ENCODE measurements around the gene SIRT3. TPM values are rescaled to one million over a fixed set of nuclear protein-coding genes. Genes with fewer than 3 reads are reported as not detected.
"Not testable (repeated sequence)": the region's sequence is repeated elsewhere in the genome, so short reads cannot be mapped to it uniquely, and the experiment has no call there.

The SIRT3 gene
- total RNA-seq, 1 donor from 2014 or later, result 11.4 TPM

DNA sequence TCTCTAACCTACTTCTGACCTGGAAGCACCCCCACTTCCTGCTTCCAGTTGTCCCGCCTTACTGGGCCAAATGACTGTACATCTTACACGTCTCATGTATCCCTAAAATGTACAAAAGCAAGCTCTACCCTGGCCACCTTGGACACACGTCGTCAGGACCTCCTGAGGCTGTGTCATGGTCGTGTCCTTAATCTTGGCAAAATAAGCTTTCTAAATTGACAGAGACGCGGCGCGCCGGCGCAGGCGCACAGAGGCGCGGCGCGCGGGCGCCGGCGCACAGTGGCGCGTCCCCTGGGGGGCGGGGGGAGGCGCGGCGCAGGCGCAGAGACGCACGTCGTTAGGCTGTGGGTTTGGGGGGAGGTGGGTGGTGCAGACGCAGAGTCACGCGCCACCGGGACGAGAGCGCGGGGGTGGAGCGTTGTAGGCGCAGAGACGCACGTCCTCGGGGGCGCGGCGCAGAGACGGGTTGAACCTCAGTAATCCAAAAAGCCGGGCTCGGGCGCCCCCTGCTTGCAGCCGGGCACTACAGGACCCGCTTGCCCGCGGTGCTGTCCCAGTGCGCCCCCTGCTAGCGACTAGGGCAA lies 46.9 kb downstream of the SIRT3 start:
- not testable (repeated sequence) for DNase-seq (ENCODE audit: low read depth); H3K36me3 ChIP-seq (ENCODE audit: control insufficient read depth, insufficient read depth, low read length); H3K27me3 ChIP-seq (ENCODE audit: control insufficient read depth, insufficient read depth, low read length); H3K4me3 ChIP-seq (ENCODE audit: low read depth, low read length)
- TF ChIP-seq CTCF (IDR thresholded peaks at IDR 0.05; ENCODE audit: insufficient read depth, low read length, poor library complexity, severe bottlenecking), result peak; percentile 8

DNA sequence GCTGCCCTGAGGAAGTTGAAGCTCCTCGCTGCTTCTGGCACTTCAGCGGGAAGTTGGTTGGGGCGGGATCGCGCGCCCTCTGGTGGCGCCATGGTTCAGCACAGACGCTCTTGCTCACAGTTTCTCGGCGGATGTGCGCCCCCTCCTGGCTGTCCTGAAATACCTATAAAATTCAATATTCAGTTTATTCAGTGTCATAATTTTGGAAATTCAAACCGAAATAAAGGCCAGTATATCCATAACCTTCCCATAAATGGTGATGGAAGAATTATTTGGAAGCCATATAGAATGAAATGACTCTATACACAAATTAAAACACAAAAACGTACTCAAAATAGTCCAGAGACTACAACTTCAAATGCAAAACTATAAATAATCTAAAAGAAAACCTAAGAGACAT lies 55.9 kb downstream of the SIRT3 start:
- H3K27me3 ChIP-seq (ENCODE audit: control insufficient read depth, insufficient read depth, low read length); H3K4me3 ChIP-seq (ENCODE audit: low read depth, low read length); DNase-seq (ENCODE audit: low read depth); H3K36me3 ChIP-seq (ENCODE audit: control insufficient read depth, insufficient read depth, low read length): not testable (repeated sequence)

Other genes with a start within 250 kb of the SIRT3 start
- not detected in 2 replicates for gene SCGB1C1, start 43.3 kb downstream of the SIRT3 start, total RNA-seq
- gene BET1L, start 28.9 kb downstream of the SIRT3 start, total RNA-seq, result 30.6 and 31.1 TPM in 2 replicates
- gene RIC8A, start 28.6 kb downstream of the SIRT3 start, total RNA-seq, result 116 and 131 TPM in 2 replicates
- gene PSMD13, start 634 bp upstream of the SIRT3 start, total RNA-seq, result 131 and 150 TPM in 2 replicates
- not detected in 2 replicates for gene NLRP6, start 42.1 kb upstream of the SIRT3 start, total RNA-seq
- gene PGGHG, start 52.8 kb upstream of the SIRT3 start, total RNA-seq, result 10.5 and 13.1 TPM in 2 replicates
- not detected in 2 replicates for gene IFITM5, start 63.2 kb upstream of the SIRT3 start, total RNA-seq
- 39.9 and 55.0 TPM in 2 replicates for gene IFITM2, start 71.5 kb upstream of the SIRT3 start, total RNA-seq
- gene IFITM1, start 77.7 kb upstream of the SIRT3 start, total RNA-seq, result 38.2 and 42.4 TPM in 2 replicates
- gene IFITM3, start 84.5 kb upstream of the SIRT3 start, total RNA-seq, result 93.7 and 125 TPM in 2 replicates
- gene B4GALNT4, start 133.2 kb upstream of the SIRT3 start, total RNA-seq, result 24.2 and 31.6 TPM in 2 replicates
- gene PKP3, start 157.9 kb upstream of the SIRT3 start, total RNA-seq, result 23.9 and 24.9 TPM in 2 replicates
- 98.4 and 113 TPM in 2 replicates for gene SIGIRR, start 178.7 kb upstream of the SIRT3 start, total RNA-seq
- gene ANO9, start 205.7 kb upstream of the SIRT3 start, total RNA-seq, result 18.4 and 19.7 TPM in 2 replicates
- 81.1 and 96.3 TPM in 2 replicates for gene PTDSS2, start 213.9 kb upstream of the SIRT3 start, total RNA-seq

Measured in kidney epithelial cell (primary cell).